ENCODE data around the gene ARHGAP15.

DNA sequence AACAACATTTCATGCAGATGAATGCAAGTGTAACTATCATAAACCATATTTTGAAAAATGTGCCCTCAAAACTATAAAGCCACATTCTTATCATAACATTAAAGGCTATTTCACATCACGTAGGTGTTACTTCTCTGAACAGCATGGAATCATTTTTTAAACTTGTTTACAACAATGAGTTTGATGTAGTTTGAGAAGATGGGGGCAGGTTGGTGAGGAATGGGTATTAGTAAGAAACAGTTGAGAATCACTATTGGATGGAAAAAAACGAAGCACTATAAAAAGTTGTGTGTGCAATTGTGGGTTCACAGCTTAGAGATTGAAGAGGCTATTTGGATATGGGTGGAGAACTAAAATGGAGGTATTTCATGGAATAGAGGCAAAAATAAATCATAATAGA, 569.1 kb downstream of the ARHGAP15 start:
- TF ChIP-seq EZH2 (IDR thresholded peaks at IDR 0.05; ENCODE audit: low read depth, unreplicated experiment): no peak
- TF ChIP-seq CREB1 (CRISPR knock-in tag; IDR thresholded peaks at IDR 0.05; ENCODE audit: low read depth): no peak
- TF ChIP-seq, protein P1, sequence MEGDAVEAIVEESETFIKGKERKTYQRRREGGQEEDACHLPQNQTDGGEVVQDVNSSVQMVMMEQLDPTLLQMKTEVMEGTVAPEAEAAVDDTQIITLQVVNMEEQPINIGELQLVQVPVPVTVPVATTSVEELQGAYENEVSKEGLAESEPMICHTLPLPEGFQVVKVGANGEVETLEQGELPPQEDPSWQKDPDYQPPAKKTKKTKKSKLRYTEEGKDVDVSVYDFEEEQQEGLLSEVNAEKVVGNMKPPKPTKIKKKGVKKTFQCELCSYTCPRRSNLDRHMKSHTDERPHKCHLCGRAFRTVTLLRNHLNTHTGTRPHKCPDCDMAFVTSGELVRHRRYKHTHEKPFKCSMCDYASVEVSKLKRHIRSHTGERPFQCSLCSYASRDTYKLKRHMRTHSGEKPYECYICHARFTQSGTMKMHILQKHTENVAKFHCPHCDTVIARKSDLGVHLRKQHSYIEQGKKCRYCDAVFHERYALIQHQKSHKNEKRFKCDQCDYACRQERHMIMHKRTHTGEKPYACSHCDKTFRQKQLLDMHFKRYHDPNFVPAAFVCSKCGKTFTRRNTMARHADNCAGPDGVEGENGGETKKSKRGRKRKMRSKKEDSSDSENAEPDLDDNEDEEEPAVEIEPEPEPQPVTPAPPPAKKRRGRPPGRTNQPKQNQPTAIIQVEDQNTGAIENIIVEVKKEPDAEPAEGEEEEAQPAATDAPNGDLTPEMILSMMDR (conservative IDR thresholded peaks at IDR 0.05; ENCODE audit: low read depth in 2 of 2): no peak
- no peak for TF ChIP-seq EZH2phosphoT487 (IDR thresholded peaks at IDR 0.05; ENCODE audit: unreplicated experiment)
- no peak for TF ChIP-seq POLR2AphosphoS5 (IDR thresholded peaks at IDR 0.05; ENCODE audit: low read depth)
- TF ChIP-seq, protein P2, sequence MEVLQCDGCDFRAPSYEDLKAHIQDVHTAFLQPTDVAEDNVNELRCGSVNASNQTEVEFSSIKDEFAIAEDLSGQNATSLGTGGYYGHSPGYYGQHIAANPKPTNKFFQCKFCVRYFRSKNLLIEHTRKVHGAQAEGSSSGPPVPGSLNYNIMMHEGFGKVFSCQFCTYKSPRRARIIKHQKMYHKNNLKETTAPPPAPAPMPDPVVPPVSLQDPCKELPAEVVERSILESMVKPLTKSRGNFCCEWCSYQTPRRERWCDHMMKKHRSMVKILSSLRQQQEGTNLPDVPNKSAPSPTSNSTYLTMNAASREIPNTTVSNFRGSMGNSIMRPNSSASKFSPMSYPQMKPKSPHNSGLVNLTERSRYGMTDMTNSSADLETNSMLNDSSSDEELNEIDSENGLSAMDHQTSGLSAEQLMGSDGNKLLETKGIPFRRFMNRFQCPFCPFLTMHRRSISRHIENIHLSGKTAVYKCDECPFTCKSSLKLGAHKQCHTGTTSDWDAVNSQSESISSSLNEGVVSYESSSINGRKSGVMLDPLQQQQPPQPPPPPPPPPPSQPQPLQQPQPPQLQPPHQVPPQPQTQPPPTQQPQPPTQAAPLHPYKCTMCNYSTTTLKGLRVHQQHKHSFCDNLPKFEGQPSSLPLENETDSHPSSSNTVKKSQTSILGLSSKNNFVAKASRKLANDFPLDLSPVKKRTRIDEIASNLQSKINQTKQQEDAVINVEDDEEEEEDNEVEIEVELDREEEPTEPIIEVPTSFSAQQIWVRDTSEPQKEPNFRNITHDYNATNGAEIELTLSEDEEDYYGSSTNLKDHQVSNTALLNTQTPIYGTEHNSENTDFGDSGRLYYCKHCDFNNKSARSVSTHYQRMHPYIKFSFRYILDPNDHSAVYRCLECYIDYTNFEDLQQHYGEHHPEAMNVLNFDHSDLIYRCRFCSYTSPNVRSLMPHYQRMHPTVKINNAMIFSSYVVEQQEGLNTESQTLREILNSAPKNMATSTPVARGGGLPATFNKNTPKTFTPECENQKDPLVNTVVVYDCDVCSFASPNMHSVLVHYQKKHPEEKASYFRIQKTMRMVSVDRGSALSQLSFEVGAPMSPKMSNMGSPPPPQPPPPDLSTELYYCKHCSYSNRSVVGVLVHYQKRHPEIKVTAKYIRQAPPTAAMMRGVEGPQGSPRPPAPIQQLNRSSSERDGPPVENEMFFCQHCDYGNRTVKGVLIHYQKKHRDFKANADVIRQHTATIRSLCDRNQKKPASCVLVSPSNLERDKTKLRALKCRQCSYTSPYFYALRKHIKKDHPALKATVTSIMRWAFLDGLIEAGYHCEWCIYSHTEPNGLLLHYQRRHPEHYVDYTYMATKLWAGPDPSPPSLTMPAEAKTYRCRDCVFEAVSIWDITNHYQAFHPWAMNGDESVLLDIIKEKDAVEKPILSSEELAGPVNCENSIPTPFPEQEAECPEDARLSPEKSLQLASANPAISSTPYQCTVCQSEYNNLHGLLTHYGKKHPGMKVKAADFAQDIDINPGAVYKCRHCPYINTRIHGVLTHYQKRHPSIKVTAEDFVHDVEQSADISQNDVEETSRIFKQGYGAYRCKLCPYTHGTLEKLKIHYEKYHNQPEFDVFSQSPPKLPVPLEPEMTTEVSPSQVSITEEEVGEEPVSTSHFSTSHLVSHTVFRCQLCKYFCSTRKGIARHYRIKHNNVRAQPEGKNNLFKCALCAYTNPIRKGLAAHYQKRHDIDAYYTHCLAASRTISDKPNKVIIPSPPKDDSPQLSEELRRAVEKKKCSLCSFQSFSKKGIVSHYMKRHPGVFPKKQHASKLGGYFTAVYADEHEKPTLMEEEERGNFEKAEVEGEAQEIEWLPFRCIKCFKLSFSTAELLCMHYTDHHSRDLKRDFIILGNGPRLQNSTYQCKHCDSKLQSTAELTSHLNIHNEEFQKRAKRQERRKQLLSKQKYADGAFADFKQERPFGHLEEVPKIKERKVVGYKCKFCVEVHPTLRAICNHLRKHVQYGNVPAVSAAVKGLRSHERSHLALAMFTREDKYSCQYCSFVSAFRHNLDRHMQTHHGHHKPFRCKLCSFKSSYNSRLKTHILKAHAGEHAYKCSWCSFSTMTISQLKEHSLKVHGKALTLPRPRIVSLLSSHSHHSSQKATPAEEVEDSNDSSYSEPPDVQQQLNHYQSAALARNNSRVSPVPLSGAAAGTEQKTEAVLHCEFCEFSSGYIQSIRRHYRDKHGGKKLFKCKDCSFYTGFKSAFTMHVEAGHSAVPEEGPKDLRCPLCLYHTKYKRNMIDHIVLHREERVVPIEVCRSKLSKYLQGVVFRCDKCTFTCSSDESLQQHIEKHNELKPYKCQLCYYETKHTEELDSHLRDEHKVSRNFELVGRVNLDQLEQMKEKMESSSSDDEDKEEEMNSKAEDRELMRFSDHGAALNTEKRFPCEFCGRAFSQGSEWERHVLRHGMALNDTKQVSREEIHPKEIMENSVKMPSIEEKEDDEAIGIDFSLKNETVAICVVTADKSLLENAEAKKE (CRISPR knock-in tag; IDR thresholded peaks at IDR 0.05): no peak

Data from GM23338 (cell line).